Keratinocyte (primary cell): ENCODE results near the gene ZFP62.

Source experiments
- EZH2 ChIP-seq: IDR thresholded peaks from one replicate; pipeline ENCODE4 v1.6.1; 2012; ENCODE audit warnings: inconsistent platforms, mild to moderate bottlenecking, low read length, moderate library complexity
- TF ChIP-seq, protein P1 (sequence below), 3 experiments: IDR thresholded peaks in 1 of 3; conservative IDR thresholded peaks in 1 of 3; optimal IDR thresholded peaks in 1 of 3; 2 replicates in 2 of 3; 3 replicates in 1 of 3; pipeline versions ENCODE3 to v1.5.1; 2011; ENCODE audit warnings: low read length in 3 of 3, mild to moderate bottlenecking in 3 of 3, moderate library complexity in 2 of 3, control low read depth in 1 of 3, inconsistent platforms in 1 of 3; ENCODE audit not compliant: insufficient read depth in 2 of 3; ENCODE audit errors: extremely low read depth in 1 of 3

DNA sequence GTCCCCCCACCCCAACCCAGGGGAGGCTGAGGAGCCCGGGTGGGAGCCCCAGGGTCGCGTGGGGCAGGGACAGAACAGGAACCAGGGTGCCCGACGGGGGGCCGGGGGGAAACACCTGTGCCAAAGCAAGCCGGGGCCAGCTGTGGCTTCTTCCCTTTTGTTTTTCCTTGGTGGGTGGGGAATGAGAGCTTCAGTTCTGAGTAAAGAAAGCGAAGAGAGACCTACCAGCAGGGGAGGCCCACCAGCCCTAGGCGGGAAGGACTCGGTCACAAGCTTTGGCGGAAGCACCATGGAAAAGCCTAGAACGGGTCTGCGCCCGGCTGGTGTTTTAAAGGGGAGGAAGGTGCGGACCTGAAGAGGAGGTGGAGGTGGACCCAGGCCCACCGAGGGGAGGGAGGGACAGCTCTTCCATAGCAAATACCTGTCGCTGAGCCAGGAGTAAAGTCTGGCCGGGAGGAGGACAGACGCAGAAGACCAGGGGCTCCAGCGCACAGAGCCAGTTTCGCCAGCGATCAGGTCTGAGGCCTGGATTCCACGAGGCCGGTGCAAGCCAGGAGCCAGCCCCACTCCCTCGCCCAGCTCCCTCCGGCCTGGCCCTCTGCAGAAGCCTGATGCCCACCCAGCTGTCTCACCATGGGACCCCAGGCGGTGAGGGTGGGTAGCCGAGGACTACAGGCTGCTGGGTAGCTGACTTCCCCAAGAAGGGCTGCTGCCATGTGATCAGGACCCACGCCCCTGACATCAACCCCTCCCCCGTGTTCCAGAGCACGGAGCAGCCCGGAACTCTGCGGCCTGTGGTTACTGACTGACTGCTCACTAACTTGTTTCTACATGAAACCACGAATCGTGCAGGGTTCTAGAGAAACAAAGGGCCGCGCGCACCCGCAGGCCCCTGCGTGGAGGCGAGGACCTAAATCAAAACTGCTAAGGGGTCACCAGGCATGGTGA lies 57.6 kb downstream of the ZFP62 start:
- TF ChIP-seq, protein P1, sequence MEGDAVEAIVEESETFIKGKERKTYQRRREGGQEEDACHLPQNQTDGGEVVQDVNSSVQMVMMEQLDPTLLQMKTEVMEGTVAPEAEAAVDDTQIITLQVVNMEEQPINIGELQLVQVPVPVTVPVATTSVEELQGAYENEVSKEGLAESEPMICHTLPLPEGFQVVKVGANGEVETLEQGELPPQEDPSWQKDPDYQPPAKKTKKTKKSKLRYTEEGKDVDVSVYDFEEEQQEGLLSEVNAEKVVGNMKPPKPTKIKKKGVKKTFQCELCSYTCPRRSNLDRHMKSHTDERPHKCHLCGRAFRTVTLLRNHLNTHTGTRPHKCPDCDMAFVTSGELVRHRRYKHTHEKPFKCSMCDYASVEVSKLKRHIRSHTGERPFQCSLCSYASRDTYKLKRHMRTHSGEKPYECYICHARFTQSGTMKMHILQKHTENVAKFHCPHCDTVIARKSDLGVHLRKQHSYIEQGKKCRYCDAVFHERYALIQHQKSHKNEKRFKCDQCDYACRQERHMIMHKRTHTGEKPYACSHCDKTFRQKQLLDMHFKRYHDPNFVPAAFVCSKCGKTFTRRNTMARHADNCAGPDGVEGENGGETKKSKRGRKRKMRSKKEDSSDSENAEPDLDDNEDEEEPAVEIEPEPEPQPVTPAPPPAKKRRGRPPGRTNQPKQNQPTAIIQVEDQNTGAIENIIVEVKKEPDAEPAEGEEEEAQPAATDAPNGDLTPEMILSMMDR (optimal IDR thresholded peaks at IDR 0.05 in 1 of 3, IDR thresholded peaks at IDR 0.05 in 1 of 3, conservative IDR thresholded peaks at IDR 0.05 in 1 of 3; ENCODE audit: extremely low read depth in 1 of 3, insufficient read depth in 2 of 3, low read length in 3 of 3), result no peak
- TF ChIP-seq EZH2, result no peak
